GM13977 (cell line): ENCODE measurements around the gene IPO5.

Experiments
- DNase-seq: peaks from one replicate; pipeline ENCODE4 v3.0.0; 2012; ENCODE audit warnings: low spot score
- CTCF ChIP-seq: IDR thresholded peaks from 2 replicates; pipeline ENCODE4 v1.5.1; 2012; ENCODE audit warnings: mild to moderate bottlenecking, control low read depth; ENCODE audit not compliant: insufficient read depth; ENCODE audit errors: extremely low read depth, missing control alignments
- in situ Hi-C: fragments of 300-500 bp; cut with MboI; formaldehyde crosslinking; loops from one replicate; pipeline ENCODE4 v1.12.0; 2022; ENCODE audit warnings: low sequenced_read_pairs, low pct_unique_long_range_greater_than_20kb, mixed read lengths, inconsistent platforms; ENCODE audit not compliant: unreplicated experiment

IPO5 gene

GRCh38 chr13:98020271-98020670, 66.8 kb downstream of the IPO5 start:
- no peak for TF ChIP-seq CTCF
- in situ Hi-C loops = no loop called here
- DNase-seq = no peak

- no peak for TF ChIP-seq CTCF
- no peak for DNase-seq
- in situ Hi-C loops = no loop called here
Measured at GRCh38 chr13:98022210-98022609, 68.7 kb downstream of the IPO5 start.

- DNase-seq = no peak
- in situ Hi-C loops = no loop called here
- TF ChIP-seq CTCF = no peak
Measured at GRCh38 chr13:98025480-98026025, 72.1 kb downstream of the IPO5 start.

- DNase-seq = no peak
- no peak for TF ChIP-seq CTCF
- in situ Hi-C loops = no loop called here
Measured at GRCh38 chr13:98026457-98026857, 73.0 kb downstream of the IPO5 start.

- no peak for TF ChIP-seq CTCF
- DNase-seq = no peak
- in situ Hi-C loops = no loop called here
Measured at GRCh38 chr13:98032168-98032567, 78.7 kb downstream of the IPO5 start.

GRCh38 chr13:98033277-98034247, 80.1 kb downstream of the IPO5 start:
- in situ Hi-C loops = no loop called here
- DNase-seq = no peak
- TF ChIP-seq CTCF = no peak
